Retinal pigment epithelial cell (primary cell): ENCODE data around the gene C12orf75.
"Not testable (repeated sequence)": the region's sequence is repeated elsewhere in the genome, so short reads cannot be mapped to it uniquely, and the experiment has no call there.

ENCODE experiments used
- DNase-seq: peaks from one replicate; pipeline ENCODE4 v3.0.0-alpha.2; 2010; ENCODE audit warnings: low read depth
- H3K4me3 ChIP-seq: 2 replicates; pipeline ENCODE4 v1.5.1; 2011; ENCODE audit warnings: mild to moderate bottlenecking, low read length, control low read depth, moderate library complexity
- CTCF ChIP-seq: conservative IDR thresholded peaks from 2 replicates; pipeline ENCODE4 v1.5.1; 2011; ENCODE audit warnings: low read depth, low read length, control low read depth, inconsistent platforms

C12orf75 gene

GRCh38 chr12:105331805-105332251, 1.3 kb downstream of the C12orf75 start:
- DNase-seq, result no peak
- H3K4me3 ChIP-seq, result peak overlapping the region; percentile 65
- no peak for TF ChIP-seq CTCF

GRCh38 chr12:105332286-105332685, 1.8 kb downstream of the C12orf75 start:
- H3K4me3 ChIP-seq, DNase-seq: not testable (repeated sequence)

DNA sequence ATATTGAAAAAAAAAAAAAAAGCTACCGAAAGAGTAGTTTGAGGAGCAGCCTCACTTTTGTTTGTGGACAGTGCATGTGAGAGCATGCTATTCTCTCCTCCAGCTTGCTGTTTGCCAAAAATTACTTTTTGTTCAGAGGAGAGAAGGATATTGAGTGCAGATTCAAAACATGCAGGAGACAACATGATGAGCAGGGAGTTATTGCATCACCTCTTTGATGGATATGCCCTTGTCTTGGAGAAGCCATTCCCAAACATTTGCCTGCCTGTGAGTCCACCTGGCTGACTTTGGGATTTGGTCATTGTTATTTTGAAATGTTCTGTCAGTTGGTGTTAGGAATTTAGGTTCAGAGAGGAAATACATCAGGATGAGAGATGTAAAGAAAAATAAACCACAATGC, 2.4 kb downstream of the C12orf75 start:
- no peak overlapping the region for H3K4me3 ChIP-seq
- no peak for DNase-seq
- TF ChIP-seq CTCF, result no peak

DNA sequence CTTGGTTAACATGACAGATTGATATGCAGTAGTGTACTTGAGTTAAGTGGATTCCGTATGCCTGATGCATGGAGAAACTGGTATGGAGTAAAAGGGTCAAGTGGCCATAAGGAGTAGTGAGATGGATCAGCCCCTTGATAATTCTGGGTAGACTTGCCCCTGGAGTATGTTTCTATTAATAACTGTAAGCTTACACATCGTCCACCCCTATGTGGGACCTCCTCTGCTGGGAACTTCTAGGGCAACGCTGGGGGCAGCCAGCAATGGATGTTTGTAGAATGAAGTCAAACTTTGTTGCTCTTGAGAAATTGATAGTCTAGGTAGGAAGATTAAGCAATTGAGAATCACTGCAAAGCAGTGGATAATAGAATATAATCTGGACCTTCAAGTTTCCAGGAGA, 3.5 kb downstream of the C12orf75 start:
- H3K4me3 ChIP-seq, result no peak overlapping the region
- no peak for DNase-seq
- TF ChIP-seq CTCF, result no peak

GRCh38 chr12:105334582-105334981, 4.1 kb downstream of the C12orf75 start:
- TF ChIP-seq CTCF, result no peak
- no peak for DNase-seq
- H3K4me3 ChIP-seq, result no peak overlapping the region

- TF ChIP-seq CTCF, result no peak
- no peak for DNase-seq
- H3K4me3 ChIP-seq, result no peak overlapping the region
Measured at GRCh38 chr12:105335856-105336255, 5.4 kb downstream of the C12orf75 start.

GRCh38 chr12:105336411-105336810, 5.9 kb downstream of the C12orf75 start:
- TF ChIP-seq CTCF, result no peak
- DNase-seq, result no peak

DNA sequence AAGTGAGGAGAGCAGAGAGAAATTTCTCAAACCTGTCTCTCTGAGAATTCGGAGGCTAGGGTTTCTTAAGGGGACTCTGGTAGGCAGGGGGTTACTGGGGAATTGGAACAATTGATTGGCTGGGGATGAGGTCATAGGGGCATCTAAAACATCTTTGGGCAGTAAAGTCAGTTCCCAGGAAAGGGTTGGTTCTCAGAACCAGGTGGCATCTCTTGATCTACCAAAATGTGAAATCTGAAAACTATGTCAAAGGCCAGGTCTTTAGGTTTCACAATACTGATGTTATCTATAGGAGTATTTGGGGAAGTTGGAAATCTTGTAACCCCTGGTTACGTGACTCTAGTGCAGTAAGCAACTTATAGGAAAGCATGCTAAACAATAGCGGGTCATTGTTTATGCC, 6.9 kb downstream of the C12orf75 start:
- TF ChIP-seq CTCF, result no peak
- H3K4me3 ChIP-seq, result no peak overlapping the region
- no peak for DNase-seq

More at GRCh38 chr12:105336411-105336810, 5.9 kb downstream of the C12orf75 start:
- H3K4me3 ChIP-seq, result no peak overlapping the region
